Activated CD4-positive, alpha-beta T cell treated with anti-CD3 and anti-CD28 coated beads for 4 hours (primary cell): ENCODE data around the gene NCOA6.
"Not testable (repeated sequence)": the region's sequence is repeated elsewhere in the genome, so short reads cannot be mapped to it uniquely, and the experiment has no call there.

Experiments
- DNase-seq, 2 donors: peaks; one replicate each; pipeline ENCODE4 v3.0.0-alpha.2; 2020

NCOA6 gene

GRCh38 chr20:34824806-34825529 lies 483 bp downstream of the NCOA6 start:
- peak; percentile 62 to 67 for DNase-seq

- DNase-seq, result peak; percentile 71 to 80
These were observed 1.0 kb downstream of the NCOA6 start for GRCh38 chr20:34824452-34824805.

GRCh38 chr20:34824026-34824425 lies 1.4 kb downstream of the NCOA6 start:
- DNase-seq, result no peak

GRCh38 chr20:34820805-34821578 lies 4.5 kb downstream of the NCOA6 start:
- DNase-seq, result no peak

GRCh38 chr20:34817801-34818200 lies 7.7 kb downstream of the NCOA6 start:
- no peak for DNase-seq

GRCh38 chr20:34817072-34817471 lies 8.4 kb downstream of the NCOA6 start:
- no peak for DNase-seq

GRCh38 chr20:34815636-34816035 lies 9.8 kb downstream of the NCOA6 start:
- DNase-seq, result no peak

GRCh38 chr20:34808583-34808982 lies 16.9 kb downstream of the NCOA6 start:
- DNase-seq, result no peak

GRCh38 chr20:34807944-34808465 lies 17.4 kb downstream of the NCOA6 start:
- DNase-seq, result not testable (repeated sequence)

GRCh38 chr20:34806255-34806654 lies 19.2 kb downstream of the NCOA6 start:
- no peak for DNase-seq

GRCh38 chr20:34798871-34799270 lies 26.6 kb downstream of the NCOA6 start:
- no peak for DNase-seq

- no peak for DNase-seq
These were observed 27.1 kb downstream of the NCOA6 start for GRCh38 chr20:34798328-34798727.

- no peak for DNase-seq
These were observed 28.1 kb downstream of the NCOA6 start for GRCh38 chr20:34797012-34797995.

GRCh38 chr20:34794006-34794585 lies 31.4 kb downstream of the NCOA6 start:
- no peak for DNase-seq

- DNase-seq, result no peak
These were observed 32.6 kb downstream of the NCOA6 start for GRCh38 chr20:34792687-34793363.

GRCh38 chr20:34791289-34792020 lies 34.0 kb downstream of the NCOA6 start:
- no peak for DNase-seq

- no peak for DNase-seq
These were observed 44.2 kb downstream of the NCOA6 start for GRCh38 chr20:34781220-34781619.

GRCh38 chr20:34780291-34780690 lies 45.2 kb downstream of the NCOA6 start:
- not testable (repeated sequence) for DNase-seq

- DNase-seq, result no peak
These were observed 49.3 kb downstream of the NCOA6 start for GRCh38 chr20:34776177-34776576.

GRCh38 chr20:34774886-34775285 lies 50.6 kb downstream of the NCOA6 start:
- DNase-seq, result no peak

GRCh38 chr20:34774449-34774848 lies 51.0 kb downstream of the NCOA6 start:
- no peak for DNase-seq
